Activated T-cell treated with anti-CD3 and anti-CD28 coated beads for 24 hours (primary cell): ENCODE measurements around the gene OBP2B.

Experiments used
- DNase-seq: peaks from one replicate; pipeline ENCODE4 v3.0.0-alpha.2; 2020; ENCODE audit warnings: low read depth

The OBP2B gene

DNA sequence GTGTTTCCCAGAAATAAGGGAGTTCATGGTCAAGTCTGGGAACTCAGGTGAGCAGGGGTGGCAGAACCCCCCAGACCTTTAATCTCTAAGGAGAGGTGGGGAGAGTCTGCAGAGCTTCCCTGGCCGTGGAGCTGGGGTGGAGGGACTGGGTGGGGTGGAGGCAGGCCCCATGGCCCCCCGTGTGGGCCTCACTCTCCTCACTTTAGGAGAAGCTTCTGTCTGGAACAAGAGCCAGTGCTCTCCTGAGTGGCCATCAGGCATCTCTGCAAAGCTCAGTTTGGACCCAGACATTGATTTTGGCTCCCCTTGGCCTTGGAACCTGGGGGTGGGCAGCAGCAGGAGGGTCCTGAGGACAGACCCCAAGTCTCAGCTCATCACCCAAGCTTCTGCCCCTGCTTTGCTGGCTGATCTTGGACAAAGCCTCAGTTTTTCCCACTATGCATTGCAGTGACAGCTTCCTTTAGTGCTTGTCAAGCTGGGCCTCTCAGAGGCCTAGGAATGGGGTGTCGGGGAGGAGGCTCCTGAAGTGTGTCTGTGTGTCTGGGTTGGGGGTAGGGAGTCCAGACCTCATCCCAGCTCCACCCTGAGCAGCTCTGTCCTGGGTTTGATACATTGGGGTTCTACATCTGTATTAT lies 41.8 kb downstream of the OBP2B start:
- no peak for DNase-seq

DNA sequence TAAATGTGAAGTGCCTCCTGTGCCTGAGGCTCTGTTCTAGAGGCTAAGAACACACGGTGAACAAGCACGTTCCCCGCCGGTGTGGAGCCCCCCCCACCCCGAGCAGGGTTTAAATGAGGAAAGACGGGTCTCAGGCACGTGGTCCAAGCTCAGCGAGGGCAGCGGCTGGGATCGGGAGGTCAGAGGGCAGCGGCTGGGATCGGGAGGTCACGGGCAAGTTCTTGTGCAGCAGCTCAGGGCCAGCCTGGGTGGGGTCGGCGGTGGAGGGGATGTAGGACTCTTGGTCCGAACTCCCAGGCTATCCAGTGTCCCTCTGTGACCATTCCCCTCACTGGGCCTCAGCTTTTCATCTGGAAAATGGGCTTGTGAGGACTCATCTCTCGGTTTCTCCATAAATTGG lies 42.7 kb downstream of the OBP2B start:
- no peak for DNase-seq

DNA sequence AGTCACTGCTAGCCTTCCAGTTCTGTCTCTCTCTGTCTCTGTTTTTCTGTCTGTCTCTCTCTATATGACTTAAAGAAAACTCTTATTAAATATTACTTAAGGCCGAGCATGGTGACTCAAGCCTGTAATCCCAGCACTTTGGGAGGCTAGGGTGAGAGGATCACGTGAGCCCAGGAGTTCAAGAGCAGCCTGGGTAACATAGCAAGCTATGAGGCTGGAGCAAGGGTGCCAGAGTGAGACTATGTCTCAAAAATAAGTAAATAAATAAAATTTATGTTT lies 43.7 kb downstream of the OBP2B start:
- DNase-seq: no peak

DNA sequence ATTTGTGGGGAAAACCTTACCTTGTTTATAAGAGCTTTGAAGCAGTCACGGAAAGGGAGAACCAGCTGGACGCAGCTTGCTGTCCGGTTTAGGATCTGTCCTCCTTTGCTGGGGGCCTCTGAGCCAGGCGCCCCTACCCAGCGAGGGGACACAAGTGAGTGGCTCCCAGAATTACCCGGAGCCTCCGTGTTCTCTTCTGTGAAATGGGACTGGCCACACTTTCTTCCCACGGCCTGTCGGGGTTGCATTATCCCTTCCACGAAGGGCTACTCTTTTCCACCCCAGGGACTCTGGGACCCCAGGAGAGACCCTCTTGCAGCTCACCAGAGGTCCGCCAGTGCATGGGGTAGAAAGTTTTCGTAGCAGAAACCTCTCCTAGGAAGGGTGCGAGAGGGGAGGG lies 44.9 kb downstream of the OBP2B start:
- no peak for DNase-seq

DNA sequence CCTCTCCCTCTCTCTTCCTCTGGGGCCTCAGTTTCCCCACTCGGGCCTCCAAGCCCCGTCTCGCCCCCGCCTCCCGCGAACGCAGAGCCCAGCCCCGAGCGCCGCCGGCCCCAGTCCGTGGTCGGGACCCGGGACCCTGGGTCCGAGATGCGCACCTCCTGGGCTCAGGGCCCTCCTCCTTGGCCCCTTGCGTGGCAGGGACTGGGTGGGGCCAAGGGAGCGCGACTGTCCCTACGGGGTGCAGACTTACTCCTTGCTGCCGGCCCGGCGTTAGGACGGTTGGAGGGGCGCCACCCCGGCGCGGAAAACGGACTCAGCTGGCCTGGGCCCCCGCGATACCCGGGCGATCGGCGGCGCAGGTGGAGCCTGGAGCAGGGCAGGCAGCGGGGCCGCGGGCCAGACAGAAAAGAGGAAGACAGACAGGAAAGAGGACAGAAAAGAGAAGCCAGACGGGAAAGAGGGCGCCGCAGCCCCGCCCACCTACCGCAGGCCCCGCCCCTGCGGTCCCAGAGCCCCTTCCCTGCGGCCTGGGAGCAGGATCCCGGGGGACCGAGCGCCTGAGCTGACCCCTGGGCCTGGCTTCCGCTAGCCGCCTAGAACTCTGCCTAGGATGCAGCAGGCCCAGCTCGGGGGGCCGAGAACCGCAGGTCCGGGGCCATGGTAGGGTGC lies 45.4 kb downstream of the OBP2B start, which contains the start of gene GBGT1:
Gene GBGT1 (minus strand): TSS at position 411 of the 669 bp plus-strand sequence. CDS start 1,502 bp downstream, outside the sequence.
- no peak for DNase-seq

DNA sequence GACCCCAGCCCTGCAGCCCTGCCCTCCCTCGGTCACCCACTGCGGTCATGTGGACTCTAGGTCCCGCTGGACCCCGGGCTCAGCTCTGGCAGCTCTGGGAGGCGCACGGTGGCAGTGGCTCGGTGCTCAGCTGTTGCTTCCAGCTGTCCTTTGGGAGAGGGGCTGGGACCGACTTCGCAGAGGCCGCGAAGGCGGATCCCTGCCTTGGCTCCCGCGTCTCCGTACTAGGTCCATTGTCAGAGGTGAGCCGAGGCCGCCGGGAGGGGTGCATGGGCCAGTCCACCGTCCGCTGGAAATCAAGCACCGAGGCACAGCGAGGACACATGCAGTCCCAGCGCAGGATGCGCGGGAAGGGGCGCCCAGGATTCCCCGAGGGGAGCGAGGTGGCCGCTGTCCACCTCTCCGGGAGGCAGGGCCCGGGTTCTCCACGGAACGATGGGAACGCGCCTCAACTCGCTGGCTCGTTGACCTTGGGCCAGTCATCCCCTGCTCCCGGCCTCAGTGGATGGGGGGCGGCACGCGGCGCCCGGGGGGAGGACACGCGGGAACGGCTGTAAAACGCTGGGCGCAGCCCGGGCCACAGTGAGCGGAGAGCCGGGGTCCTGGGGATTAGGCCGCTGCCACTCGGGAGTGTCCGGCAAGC lies 46.1 kb downstream of the OBP2B start:
- no peak for DNase-seq

DNA sequence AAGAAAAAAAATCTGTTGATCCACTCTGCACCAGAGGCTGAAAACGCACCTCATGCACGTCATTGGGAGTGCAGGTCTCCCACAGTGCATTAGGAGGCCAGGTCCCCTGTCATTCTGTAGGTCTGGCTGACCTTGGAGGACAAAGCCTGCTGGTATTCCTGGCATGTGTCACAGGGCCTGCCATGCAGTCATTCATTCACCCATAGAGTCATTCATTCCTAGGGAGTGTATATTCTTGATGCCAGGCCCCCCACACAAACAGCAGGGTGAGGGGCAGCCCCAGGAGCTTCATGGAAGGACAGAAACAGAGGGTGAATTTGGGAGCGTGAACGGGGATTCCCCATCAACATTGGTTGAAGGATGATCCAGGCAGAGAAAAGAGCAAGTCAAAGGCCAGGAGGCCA lies 47.5 kb downstream of the OBP2B start:
- DNase-seq: no peak

DNA sequence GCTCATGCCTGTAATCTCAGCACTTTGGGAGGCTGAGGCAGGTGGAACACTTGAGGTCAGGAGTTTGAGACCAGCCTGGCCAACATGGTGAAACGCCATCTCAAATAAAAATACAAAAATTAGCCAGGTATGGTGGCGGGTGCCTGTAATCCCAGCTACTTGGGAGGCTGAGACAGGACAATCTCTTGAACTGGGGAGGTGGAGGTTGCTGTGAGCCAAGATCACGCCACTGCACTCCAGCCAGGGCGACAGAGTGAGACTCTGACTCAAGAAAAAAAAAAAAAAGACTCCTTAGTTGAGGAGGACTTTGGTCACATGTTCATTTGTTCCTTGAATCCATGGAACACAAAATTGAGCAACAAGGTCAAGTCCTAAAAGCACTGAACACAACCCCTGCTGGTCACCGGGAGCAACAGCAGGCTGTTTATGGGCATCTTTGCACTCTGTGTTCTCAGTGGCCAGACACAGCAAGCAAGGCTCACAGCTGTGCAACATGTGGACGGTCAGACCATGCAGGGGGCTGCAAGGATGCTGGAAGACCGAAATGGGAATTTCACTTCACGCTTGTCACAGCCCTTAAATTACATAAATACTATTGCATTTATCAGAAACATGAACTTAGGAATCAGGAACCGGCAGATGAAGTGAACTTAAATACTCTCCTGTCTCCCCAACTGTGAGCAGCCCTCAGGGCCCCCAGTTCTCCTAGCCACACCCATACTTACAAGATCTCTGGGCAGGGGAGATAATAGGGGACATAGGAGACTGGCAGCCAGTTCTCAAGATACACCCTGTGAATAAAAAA lies 48.1 kb downstream of the OBP2B start:
- no peak for DNase-seq

DNA sequence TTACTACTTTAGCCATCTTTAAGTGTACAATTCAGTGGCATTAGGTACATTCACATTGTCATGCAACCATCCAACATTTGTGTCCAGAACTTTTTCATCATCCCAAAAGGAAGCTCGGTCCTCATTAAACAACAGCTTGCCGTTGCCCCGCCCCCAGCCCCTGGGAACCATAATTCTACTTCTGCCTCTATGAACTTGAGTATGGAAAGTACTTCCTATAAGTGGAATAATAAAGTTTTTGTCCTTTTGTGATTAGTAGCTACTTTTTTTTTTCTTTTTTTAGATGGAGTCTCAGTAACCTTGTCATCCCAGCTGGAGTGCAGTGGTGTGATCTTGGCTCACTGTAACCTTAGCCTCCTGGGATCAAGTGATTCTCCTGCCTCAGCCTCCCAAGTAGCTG lies 50.4 kb downstream of the OBP2B start:
- no peak for DNase-seq
